ENCODE measurements around the gene NPY2R. TPM values are rescaled to one million over a fixed set of nuclear protein-coding genes. Genes with fewer than 3 reads are reported as not detected.

NPY2R gene, protein sequence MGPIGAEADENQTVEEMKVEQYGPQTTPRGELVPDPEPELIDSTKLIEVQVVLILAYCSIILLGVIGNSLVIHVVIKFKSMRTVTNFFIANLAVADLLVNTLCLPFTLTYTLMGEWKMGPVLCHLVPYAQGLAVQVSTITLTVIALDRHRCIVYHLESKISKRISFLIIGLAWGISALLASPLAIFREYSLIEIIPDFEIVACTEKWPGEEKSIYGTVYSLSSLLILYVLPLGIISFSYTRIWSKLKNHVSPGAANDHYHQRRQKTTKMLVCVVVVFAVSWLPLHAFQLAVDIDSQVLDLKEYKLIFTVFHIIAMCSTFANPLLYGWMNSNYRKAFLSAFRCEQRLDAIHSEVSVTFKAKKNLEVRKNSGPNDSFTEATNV
- not detected in 2 replicates for total RNA-seq

DNA sequence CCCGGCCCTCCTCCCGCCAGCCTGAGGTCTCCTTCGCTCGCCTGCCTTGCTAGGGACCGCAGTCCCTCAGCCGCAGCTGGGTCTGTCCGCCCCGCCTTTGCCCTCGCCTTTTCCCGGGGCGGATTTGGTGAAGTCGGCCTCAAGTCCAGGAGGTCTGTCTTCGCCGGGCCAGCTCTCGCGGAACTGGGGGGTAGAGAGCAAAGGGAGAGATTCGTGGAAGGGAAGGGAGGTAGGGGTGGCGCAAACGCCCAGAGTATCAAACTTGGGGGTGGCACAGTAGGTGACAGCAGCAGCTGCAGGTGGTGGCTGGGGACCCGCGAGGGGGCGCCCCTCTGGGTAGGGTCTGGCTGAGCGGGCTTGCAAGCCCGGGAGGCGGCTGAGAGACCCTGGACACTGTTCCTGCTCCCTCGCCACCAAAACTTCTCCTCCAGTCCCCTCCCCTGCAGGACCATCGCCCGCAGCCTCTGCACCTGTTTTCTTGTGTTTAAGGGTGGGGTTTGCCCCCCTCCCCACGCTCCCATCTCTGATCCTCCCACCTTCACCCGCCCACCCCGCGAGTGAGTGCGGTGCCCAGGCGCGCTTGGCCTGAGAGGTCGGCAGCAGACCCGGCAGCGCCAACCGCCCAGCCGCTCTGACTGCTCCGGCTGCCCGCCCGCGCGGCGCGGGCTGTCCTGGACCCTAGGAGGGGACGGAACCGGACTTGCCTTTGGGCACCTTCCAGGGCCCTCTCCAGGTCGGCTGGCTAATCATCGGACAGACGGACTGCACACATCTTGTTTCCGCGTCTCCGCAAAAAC is at the start of gene NPY2R:
Gene NPY2R, plus strand, starts transcription at position 379 of the 797 bp plus-strand sequence. CDS start 5,304 bp downstream, outside the sequence.

Other genes with a start within 250 kb of the NPY2R start
- 7.2 and 17.7 TPM in 2 replicates for gene MAP9, start 168.3 kb downstream of the NPY2R start, total RNA-seq

Data from nasal cavity respiratory epithelium epithelial cell of viscerocranial mucosa (primary cell).